Lower lobe of right lung (tissue), 2 donors: ENCODE data around the gene VRK3. TPM values are rescaled to one million over a fixed set of nuclear protein-coding genes. Genes with fewer than 3 reads are reported as not detected.
"Not testable (repeated sequence)": the region's sequence is repeated elsewhere in the genome, so short reads cannot be mapped to it uniquely, and the experiment has no call there.

Experiments
- ATAC-seq, 2 donors: fragments of 200-7000 bp; cut with Tn5 transposase; one replicate each; pipeline ENCODE4 v1.9.1; 2020 to 2022; ENCODE audit warnings: mild to moderate bottlenecking in 2 of 2, moderate library complexity in 2 of 2
- DNase-seq: peaks from one replicate; pipeline ENCODE4 v3.0.0-alpha.2; 2020
- H3K27ac ChIP-seq: fragments of 200-600 bp; one replicate; pipeline ENCODE4 v1.8.0; 2022
- H3K27me3 ChIP-seq: fragments of 200-600 bp; one replicate; pipeline ENCODE4 v1.8.0; 2022; ENCODE audit warnings: low read depth
- H3K36me3 ChIP-seq: fragments of 200-600 bp; one replicate; pipeline ENCODE4 v1.8.0; 2022; ENCODE audit warnings: mild to moderate bottlenecking
- H3K4me1 ChIP-seq: fragments of 200-600 bp; one replicate; pipeline ENCODE4 v1.8.0; 2022
- H3K4me3 ChIP-seq: fragments of 200-600 bp; one replicate; pipeline ENCODE4 v1.8.0; 2022; ENCODE audit warnings: mild to moderate bottlenecking
- H3K9me3 ChIP-seq: fragments of 200-600 bp; one replicate; pipeline ENCODE4 v1.8.0; 2022
- intact Hi-C: fragments of 100-400 bp; cut with DNase I; formaldehyde crosslinking; loops from one replicate; pipeline ENCODE4 v1.11.0; 2022
- total RNA-seq: library from RNA; stranded (reverse); fragmentation: NEBNext Ultra II Directional; extraction: Animal tissue kit (Norgen Biotek cat#: 25700); gene quantifications from one replicate; pipeline ENCODE4 v1.2.1, GENCODE V29; 2021
- TF ChIP-seq, protein P1 (sequence below): fragments of 200-600 bp; IDR thresholded peaks from one replicate; pipeline ENCODE4 v1.8.0; 2022; ENCODE audit warnings: antibody characterized with exemption, mild to moderate bottlenecking
- donor health status: DM: no; HTN: yes; CAD: no; lungs with severe emphysema.

The VRK3 gene
- total RNA-seq, 1 donor from 2014 or later = 47.1 TPM

DNA sequence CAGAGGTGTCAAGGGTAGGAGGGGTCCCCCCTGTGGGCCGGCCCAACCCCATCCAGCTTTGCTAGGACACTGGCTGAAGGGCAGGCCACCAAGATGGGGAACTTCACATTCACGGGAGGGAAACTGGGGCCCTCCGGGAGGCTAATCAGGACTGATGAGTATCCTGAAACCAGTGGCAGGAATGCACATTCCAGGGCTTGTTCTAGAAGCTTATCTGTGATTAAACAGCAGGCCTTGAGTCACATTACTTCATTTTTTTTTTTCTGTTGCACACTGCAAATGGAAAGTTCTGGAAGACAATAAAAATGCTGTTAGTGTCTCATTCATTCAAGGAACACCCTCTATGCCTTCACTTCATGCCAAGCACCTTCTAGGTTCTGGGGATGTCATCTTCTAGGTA is 48.7 kb downstream of the VRK3 start:
- TF ChIP-seq, protein P1, sequence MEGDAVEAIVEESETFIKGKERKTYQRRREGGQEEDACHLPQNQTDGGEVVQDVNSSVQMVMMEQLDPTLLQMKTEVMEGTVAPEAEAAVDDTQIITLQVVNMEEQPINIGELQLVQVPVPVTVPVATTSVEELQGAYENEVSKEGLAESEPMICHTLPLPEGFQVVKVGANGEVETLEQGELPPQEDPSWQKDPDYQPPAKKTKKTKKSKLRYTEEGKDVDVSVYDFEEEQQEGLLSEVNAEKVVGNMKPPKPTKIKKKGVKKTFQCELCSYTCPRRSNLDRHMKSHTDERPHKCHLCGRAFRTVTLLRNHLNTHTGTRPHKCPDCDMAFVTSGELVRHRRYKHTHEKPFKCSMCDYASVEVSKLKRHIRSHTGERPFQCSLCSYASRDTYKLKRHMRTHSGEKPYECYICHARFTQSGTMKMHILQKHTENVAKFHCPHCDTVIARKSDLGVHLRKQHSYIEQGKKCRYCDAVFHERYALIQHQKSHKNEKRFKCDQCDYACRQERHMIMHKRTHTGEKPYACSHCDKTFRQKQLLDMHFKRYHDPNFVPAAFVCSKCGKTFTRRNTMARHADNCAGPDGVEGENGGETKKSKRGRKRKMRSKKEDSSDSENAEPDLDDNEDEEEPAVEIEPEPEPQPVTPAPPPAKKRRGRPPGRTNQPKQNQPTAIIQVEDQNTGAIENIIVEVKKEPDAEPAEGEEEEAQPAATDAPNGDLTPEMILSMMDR = no peak
- Histone ChIP-seq H3K4me3 (no peak overlapping the region), H3K4me1 (peaks cover 5% of the 10 kb centered on the region), H3K27ac (no peak overlapping the region), H3K36me3 (peaks cover 58% of the 10 kb centered on the region), H3K27me3 (no peaks in the 10 kb centered on the region), H3K9me3 (no peaks in the 10 kb centered on the region)
- peak; percentile 31 for DNase-seq
- no peak for ATAC-seq
- intact Hi-C loops = no loop called here

DNA sequence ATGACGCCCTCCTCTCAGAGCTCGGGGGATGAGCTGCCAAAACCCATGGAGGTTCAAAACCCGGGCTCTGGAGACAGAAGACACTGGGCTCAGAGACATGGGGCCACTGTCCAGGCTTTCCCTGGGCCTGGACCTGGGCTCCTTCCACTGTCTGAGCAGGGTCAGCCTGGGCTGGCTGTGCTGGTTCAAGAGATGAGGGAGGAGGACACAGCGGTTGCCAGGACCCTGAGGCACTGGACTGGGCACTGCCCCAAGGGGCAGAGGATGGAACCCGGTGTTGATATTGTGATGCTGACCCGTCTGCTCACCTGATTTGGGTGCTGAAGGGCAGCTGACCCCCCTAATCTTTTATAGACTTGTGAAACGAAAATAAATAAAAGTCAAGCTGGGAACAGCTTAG is 50.1 kb downstream of the VRK3 start:
- Histone ChIP-seq H3K36me3 (peaks cover 43% of the 10 kb centered on the region), H3K4me1 (peaks cover 5% of the 10 kb centered on the region), H3K27me3 (no peaks in the 10 kb centered on the region), H3K4me3 (no peak overlapping the region), H3K27ac (no peak overlapping the region), H3K9me3 (no peaks in the 10 kb centered on the region)
- ATAC-seq (no peak), DNase-seq (peak; percentile 30)
- TF ChIP-seq, protein P1 = no peak
- intact Hi-C loops = no loop called here

DNA sequence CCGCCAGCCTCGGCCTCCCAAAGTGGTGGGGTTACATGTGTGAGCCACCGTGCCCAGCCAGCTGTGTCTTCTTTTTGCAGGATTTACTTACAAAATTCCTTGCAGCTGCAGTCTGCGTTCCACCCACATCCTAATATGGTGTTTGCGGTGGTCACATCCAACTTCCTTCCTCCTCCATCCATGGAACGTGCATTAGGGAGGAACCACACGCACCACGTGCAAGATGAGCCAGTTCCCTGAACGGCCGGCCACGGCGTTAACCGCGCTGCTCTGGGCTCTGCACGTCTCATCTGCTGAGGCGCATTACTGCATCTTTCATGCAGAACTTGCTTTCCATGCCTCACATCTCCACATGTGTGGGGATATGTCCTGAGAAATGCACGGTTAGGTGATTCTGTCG is 51.2 kb downstream of the VRK3 start:
- TF ChIP-seq, protein P1 = no peak
- Histone ChIP-seq H3K27me3 (peaks cover 3% of the 10 kb centered on the region), H3K4me1 (peaks cover 5% of the 10 kb centered on the region), H3K9me3 (no peaks in the 10 kb centered on the region), H3K27ac (no peak overlapping the region), H3K4me3 (no peak overlapping the region), H3K36me3 (peaks cover 34% of the 10 kb centered on the region)
- intact Hi-C loops = no loop called here
- DNase-seq = peak; percentile 64
- peak in 1 of 2 donors; percentile 14 for ATAC-seq

DNA sequence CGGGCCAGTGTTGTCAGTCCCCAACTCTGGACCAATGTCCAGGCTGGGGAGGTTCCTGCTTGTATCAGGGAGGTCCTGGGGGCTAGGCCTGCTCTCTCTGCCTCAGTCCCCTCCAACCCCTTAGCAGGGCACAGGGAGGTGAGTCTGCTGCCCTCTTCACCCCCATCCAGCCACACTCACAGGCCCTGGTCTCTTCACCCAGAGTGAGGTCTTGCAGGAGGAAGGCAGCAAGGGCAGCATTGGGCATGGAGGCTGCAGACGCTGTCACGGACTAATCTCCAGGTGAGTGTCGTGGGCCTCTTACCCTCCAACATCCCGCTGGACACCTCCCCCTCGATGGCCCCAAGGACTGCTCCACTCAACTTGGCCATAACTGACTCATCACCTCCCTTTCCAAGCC is 52.3 kb downstream of the VRK3 start:
- no peak overlapping the region for H3K4me3 ChIP-seq
- TF ChIP-seq, protein P1 = no peak
- ATAC-seq (no peak), DNase-seq (no peak)
- H3K36me3 ChIP-seq = peaks cover 23% of the 10 kb centered on the region
- no peaks in the 10 kb centered on the region for H3K9me3 ChIP-seq
- peaks cover 5% of the 10 kb centered on the region for H3K4me1 ChIP-seq
- H3K27ac ChIP-seq = no peak overlapping the region
- intact Hi-C loops = no loop called here
- peaks cover 14% of the 10 kb centered on the region for H3K27me3 ChIP-seq

DNA sequence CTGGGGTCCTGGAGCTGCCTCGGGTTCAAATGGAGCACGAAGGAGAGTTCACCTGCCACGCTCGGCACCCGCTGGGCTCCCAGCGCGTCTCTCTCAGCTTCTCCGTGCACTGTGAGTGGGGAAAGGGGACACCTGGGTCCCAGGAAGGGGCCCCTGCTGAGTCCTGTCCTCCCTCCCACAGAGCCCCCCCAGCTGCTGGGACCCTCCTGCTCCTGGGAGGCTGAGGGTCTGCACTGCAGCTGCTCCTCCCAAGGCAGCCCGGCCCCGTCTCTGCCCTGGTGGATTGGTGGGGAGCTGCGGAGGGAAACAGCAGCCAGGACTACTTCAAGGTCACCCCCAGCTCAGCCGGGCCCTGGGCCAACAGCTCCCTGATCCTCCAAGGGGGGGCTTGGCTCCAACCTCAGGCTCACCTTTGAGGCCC is 53.2 kb downstream of the VRK3 start:
- H3K4me3 ChIP-seq = no peak overlapping the region
- peak; percentile 35 for DNase-seq
- intact Hi-C loops = no loop called here

DNA sequence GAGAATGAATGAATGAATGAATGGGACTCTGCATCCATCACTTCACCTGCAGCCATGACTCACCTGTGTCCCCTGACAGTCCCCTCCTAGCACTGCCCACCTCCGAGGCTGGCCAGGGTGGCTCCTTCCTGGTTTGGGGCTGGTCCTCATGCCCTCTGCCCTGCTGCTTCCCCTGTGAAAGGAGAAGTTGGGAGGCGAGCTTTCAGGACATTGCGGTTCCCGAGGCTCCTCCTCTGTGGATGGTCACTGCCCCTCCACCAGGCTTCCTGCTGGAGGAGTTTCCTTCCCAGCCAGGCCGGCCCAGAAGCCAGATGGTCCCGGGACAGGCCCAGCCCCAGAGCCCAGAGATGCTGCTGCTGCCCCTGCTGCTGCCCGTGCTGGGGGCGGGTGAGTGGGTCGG is 55.8 kb downstream of the VRK3 start:
- H3K27ac ChIP-seq, H3K4me3 ChIP-seq, H3K36me3 ChIP-seq, H3K9me3 ChIP-seq, H3K4me1 ChIP-seq, intact Hi-C loops: not testable (repeated sequence)
- DNase-seq (peak; percentile 60), ATAC-seq (peak; percentile 84 to 85)
- H3K27me3 ChIP-seq = peaks cover 15% of the 10 kb centered on the region

More for the DNA sequence above, 53.2 kb downstream of the VRK3 start:
- Histone ChIP-seq H3K27me3 (peaks cover 15% of the 10 kb centered on the region), H3K27ac (no peak overlapping the region), H3K9me3 (no peaks in the 10 kb centered on the region), H3K4me1 (peaks cover 5% of the 10 kb centered on the region), H3K36me3 (peaks cover 16% of the 10 kb centered on the region)
- no peak for ATAC-seq
- TF ChIP-seq, protein P1 = no peak
